GM20431 (cell line): ENCODE measurements around the gene NME2.
"Not testable (repeated sequence)": the region's sequence is repeated elsewhere in the genome, so short reads cannot be mapped to it uniquely, and the experiment has no call there.

Source experiments
- in situ Hi-C: fragments of 300-500 bp; cut with MseI, MboI; formaldehyde crosslinking; loops from one replicate; pipeline ENCODE4 v1.15.0; 2020; ENCODE audit warnings: low sequenced_read_pairs; ENCODE audit not compliant: unreplicated experiment

NME2 gene

GRCh38 chr17:51150932-51151331, 15.3 kb upstream of the NME2 start:
- in situ Hi-C loops = no loop called here

DNA sequence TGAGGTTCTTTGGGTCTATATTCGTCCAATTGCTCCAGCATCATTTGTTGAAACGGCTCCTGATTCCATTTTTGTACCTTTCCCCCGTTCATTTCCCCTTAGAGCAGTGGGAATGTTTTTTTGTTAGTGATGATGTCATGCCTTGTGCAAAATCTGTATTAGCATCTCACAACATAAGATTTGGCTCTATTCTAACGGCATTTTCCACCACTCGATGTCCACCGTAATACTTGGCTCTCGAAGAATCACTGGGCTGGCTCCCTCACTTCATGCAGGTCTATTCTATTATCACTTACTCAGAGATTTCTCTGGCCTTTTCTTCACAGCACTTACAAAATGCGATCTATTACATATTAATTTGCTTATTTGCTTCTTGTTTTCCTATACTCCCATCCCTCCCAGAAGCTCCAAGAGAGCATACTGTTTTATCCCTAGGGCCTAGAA, 13.4 kb upstream of the NME2 start:
- in situ Hi-C loops = no loop called here

DNA sequence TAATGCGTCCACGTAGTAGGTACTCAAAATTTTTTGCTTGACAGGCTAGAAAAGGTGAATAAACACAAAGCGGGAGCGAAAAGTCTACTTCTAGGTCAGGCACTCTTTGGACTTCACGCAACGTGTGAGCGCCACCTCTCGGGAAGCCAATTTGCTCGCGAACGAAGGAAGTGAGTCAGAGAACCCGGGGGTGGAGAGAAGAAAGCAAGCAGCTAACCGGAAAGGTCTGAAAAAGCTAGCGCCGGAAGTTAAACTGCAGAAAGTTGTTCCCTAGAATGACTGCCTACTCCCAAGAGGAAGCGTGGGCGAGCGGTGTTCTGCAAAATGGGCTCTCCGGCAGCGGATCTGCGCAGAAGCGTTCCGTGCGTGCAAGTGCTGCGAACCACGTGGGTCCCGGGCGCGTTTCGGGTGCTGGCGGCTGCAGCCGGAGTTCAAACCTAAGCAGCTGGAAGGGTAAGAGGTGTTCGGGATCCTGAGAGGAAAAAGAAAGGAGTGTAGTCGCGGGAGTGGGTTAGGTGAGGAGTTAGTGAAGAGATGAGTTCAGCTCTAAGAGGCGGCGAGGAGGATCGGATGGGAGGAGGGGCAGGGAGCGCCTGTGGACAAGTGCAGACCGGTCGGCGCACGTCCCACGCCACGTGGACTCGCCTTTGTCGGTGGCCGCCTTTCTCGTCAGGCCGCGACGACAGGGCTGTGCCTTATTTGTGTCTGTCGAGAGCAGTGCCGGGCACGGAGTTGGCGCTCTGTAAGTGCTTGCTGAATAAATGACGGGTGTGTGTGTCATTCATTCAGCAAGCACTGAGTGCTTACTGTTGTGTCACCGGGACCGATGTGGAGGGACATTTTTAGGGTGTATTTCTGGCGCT, 12.8 kb upstream of the NME2 start, which contains the start of gene NME1:
NME1 (plus strand) TSS at position 350 of the 863 bp plus-strand sequence. CDS start 2,096 bp downstream, outside the sequence.
- in situ Hi-C loops = no loop called here

DNA sequence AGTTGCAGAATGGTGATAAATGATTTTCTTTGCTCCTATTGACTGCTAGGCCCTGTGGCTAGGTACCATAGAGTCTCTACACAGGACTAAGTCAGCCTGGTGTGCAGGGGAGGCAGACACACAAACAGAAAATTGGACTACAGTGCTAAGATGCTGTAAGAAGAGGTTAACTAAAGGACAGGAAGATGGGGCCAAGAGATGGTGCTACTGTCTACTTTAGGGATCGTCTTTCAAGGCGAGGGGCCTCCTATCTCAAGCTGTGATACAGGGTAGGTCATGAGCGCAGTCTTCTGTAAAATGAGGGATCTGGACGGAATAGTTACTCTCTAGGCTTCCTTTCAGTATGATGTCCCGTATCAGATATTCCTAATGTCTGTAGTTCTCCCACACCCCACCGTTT, 12.0 kb upstream of the NME2 start:
- in situ Hi-C loops = no loop called here

DNA sequence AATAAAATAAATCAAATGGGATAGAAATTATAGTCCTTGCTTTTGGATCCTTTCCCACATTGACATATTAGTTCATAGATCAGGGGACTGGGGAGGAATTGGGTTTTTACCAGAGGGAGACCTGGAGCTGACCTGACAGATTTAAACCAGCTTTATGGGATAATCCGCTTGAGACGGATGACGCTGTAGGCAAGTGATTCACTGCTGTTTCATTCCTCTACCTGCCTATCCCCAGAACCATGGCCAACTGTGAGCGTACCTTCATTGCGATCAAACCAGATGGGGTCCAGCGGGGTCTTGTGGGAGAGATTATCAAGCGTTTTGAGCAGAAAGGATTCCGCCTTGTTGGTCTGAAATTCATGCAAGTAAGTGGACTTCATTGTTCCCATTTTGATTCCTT, 10.8 kb upstream of the NME2 start:
- in situ Hi-C loops = no loop called here

GRCh38 chr17:51159604-51160003, 6.6 kb upstream of the NME2 start:
- in situ Hi-C loops = no loop called here

- in situ Hi-C loops = no loop called here
Measured at GRCh38 chr17:51161541-51161940, 4.7 kb upstream of the NME2 start.

DNA sequence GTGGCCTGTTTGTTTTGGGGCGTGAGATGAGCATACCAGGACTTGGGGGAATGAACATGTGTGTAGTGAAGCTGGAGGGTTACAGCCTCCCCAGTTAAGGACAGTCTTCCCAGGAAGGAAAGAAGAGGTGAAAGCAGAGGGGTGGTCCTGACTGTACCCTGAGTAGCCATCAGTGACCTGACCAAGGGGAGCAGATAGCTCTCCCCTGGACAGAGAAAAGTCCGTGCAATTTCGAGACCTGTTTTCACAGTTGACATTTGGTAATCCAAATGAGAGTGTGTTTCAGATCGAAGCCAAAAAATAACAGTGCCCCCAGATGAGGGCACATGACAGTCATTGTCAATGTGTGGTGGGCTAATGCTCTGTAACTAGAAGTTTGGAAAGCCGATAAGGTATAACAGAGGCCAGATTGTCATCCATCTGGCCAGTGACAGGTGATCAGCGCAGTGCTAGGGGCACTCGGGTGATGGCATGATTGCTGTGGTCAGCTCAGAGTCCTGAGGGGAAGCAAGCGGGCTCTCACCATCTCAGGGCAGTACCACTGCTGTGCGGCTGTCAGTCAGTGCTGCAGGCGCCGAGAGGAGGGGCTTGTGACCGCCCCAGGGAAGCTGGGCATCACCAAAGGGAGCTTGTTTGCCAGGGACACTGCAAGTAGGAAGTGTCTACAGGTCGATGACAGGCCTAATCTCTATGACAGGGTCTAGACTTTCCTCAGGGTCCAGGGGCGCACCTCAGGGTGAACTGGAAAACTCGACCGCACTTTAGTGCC, 1.1 kb upstream of the NME2 start:
- in situ Hi-C loops = no loop called here

- in situ Hi-C loops = no loop called here
Measured at GRCh38 chr17:51165680-51166197, 472 bp upstream of the NME2 start.

DNA sequence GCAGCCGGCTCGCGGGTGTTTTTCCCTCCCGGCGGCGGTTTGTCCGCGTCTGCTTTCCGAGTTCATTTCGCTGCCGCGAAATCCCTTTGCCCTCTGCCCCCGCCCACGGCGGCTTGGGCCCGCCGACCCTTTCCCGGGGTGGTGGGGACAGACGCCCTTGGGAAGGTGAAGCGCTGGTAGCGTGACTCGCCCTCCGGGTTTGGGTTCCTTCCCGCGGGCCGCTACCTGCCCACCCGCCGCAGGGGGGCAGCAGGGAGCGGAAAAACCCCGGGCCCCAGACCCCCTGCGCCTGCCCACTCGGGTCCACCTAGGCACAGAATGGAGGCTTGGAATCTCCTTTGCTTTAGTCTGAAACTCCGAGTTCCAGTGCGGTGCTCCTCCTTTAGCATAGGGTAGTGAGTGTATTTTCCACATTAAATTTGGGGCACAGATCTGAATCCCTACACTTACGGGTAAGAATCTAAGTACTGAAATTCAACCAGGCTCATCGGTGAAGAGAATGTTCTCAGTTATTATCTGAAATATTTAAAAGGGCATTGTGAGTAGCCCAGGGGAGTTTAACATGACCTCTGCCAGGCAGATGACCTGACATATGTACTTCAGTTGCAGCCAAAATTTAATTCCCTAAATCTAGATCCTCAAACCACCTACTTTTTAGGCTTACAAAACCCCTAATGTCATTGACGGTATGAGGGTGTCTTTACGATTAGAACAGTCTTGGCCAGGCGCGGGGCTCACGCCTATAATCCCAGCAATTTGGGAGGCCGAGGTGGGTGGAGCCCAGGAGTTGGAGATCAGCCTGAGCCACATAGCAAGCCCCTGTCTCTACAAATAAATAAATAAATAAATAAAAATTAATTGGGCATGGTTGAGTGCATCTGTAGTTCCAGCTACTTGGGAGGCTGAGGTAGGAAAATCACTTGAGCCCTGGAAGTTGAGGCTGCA, 1.0 kb downstream of the NME2 start:
- in situ Hi-C loops = no loop called here

DNA sequence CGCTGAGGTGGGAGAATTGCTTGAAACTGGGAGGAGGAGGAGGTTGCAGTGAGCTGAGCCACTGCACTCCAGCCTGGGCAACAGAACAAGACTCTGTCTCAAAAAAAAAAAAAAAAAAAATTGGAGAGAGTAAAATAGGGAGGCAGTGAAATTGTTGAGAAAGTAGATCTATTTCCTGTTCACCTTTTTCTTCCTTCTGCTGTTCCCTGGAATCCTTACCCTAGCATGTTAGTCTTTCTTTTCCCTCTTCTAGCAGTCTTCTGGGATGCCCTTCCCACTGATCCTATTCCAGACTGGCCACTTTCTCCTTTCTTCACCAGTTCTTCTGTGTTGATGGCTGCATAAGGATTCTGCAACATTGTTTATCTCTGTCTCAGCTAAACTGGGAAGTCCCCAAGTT, 3.1 kb downstream of the NME2 start:
- in situ Hi-C loops = no loop called here

DNA sequence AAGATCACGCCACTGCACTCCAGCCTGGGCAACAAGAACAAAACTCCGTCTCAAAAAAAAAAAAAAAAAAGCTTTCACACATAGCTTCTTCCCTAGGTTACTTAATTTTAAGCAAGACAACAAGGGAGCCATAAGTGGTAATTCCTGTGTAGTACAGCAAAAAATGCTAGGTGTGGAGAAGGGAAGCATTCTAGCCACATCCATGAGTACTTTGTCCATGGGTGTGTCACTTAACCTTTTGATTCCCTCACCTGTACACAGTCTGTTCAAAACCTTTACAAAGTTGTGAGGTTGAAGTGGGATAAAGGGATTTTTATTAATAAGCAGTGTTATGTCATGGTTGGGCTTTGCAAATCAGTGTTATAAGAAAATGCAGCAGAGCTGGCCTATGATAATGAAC, 4.5 kb downstream of the NME2 start:
- in situ Hi-C loops = no loop called here

DNA sequence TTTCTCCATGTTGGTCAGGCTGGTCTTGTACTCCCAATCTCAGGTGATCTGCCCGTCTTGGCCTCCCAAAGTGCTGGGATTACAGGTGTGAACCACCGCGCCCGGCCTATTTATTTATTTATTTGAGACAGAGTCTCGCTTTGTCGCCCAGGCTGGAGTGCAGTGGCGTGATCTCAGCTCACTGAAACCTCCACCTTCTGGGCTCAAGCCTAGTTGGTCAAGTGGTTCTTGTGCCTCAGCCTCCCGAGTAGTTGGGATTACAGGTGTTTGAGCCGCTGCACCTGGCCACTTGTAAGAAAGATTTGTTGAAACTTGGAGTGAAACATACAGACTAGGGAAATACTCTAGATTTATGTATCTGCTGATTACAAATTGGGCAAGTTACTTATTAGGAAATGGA, 5.8 kb downstream of the NME2 start:
- in situ Hi-C loops = not testable (repeated sequence)

DNA sequence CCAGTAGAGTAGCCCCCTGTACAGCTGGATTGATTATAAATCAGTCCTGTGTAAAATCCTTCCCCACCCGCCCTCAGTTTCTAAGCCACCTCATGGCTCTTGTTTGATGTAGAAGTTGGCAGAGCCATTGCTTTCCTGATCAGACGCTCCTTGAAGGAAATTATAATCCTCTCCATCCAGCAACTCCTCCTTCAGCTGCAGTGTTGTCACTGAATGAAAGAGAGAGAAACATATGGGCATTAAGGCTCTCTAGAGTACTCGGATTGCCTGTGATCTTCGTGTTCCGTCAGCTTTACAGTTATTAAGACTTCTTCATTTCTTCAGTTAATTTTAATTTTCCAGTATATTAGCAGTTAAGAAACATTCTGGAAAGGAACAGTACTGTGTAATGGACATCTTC, 14.3 kb downstream of the NME2 start:
- in situ Hi-C loops = no loop called here

- in situ Hi-C loops = no loop called here
Measured at GRCh38 chr17:51184124-51184523, 17.9 kb downstream of the NME2 start.

DNA sequence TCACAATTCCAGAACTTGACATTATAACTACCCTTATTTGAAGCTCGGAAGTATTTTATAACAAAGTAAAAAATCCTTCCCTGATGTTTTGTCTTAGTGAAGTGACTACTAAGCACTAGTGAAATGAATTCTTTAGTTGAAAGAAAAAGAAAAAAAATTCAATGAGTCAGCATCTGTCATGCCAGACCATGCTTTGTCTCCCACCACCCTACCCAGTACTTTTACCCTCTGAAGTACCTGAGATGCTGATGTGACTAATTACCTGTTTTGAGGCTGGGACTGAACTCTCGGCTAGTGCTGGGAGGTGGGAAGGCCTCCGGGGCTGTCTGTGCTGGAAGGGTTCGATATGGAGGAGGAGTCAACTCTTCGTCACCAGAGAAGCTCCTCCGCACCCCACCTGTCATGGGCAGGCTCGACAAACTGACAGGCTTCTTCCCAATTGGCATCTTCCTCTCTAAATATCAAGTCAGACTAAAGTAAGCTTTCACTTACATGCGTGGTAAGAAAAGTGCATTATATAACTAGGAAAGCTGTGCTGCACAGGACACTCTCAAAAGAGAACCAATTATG, 19.6 kb downstream of the NME2 start:
- in situ Hi-C loops = no loop called here

DNA sequence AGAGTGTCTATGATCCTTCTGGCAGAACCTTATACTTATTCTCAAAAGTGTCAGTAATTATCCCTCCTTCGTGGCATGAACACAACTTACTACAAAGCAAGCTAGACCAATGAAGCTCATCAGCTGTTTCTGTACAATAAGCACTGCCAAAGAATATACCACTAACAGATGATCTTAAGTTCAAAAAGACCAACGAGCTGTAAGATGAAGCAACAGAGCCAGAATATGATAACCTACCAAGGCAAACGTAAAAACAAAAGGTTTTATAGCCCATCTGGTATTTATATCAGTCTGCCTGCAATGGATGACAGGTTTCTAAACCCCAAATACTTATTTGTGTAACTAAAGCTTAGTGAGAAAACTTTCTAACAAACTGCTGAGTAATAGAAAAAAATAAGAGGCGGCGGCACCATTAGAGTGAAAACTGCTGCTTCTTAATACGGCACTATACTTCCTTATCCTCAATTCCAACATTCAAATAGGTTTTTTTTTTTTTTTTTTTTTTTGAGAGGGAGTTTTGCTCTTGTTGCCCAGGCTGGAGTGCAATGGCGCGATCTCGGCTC, 22.1 kb downstream of the NME2 start:
- in situ Hi-C loops = no loop called here

DNA sequence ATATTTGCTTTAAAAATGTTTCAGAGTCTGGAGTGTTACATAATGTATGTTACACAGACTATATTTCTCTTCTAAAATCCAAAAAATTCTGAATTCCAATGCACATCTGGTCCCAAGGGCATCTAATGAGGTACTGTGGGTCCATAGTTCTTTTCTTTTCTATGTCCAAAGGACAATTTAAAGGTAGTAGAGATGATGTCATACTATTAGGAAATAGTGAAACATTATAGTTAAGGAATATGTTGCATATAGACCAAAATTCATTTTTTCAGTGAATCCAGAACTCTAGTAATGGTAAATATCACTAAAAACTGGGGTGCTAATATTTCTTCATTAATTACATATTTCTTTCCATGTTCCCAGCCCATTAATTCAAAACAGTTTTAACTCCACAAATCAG, 23.0 kb downstream of the NME2 start:
- in situ Hi-C loops = no loop called here

GRCh38 chr17:51189628-51190027, 23.4 kb downstream of the NME2 start:
- in situ Hi-C loops = no loop called here
